Gastroesophageal sphincter (tissue), 3 donors: ENCODE data around the gene ATG2A.

ENCODE experiments used
- CTCF ChIP-seq, 4 experiments: fragments of 200-600 bp in 2 of 4; fragments of 450-650 bp in 2 of 4; sonication (generic) in 1 of 4; IDR thresholded peaks; one replicate each; pipeline ENCODE4 v1.5.1; 2017 to 2019; ENCODE audit warnings: antibody characterized with exemption in 4 of 4, mild to moderate bottlenecking in 2 of 4, moderate library complexity in 2 of 4
- EP300 ChIP-seq: sonication (generic); formaldehyde crosslinking; IDR thresholded peaks from one replicate; pipeline ENCODE4 v1.6.1; 2017; ENCODE audit warnings: antibody characterized with exemption, mild to moderate bottlenecking
- POLR2A ChIP-seq, 2 donors: fragments of 450-650 bp; IDR thresholded peaks; one replicate each; pipeline ENCODE4 v1.6.1; 2017; ENCODE audit warnings: antibody characterized with exemption in 2 of 2, mild to moderate bottlenecking in 2 of 2, moderate library complexity in 1 of 2
- POLR2AphosphoS5 ChIP-seq: sonication (generic); formaldehyde crosslinking; IDR thresholded peaks from one replicate; pipeline ENCODE4 v1.6.1; 2017; ENCODE audit warnings: antibody characterized with exemption

GRCh38 chr11:64882243-64882642, 34.8 kb downstream of the ATG2A start:
- no peak for TF ChIP-seq CTCF (IDR thresholded peaks at IDR 0.05)
- no peak for TF ChIP-seq POLR2A (IDR thresholded peaks at IDR 0.05)
- no peak for TF ChIP-seq EP300
- no peak for TF ChIP-seq POLR2AphosphoS5
